Measurements from ENCODE around the gene TRAF2. TPM values are rescaled to one million over a fixed set of nuclear protein-coding genes. Genes with fewer than 3 reads are reported as not detected.

TRAF2 gene
- total RNA-seq, 4 donors from 2014 or later = 8.6 to 16.1 (median 10.5) TPM

GRCh38 chr9:136952876-136953770 is 66.8 kb downstream of the TRAF2 start:
- no peak for DNase-seq (ENCODE audit: low spot score in 2 of 2)
- H3K27me3 ChIP-seq = no peaks in the 10 kb centered on the region
- TF ChIP-seq POLR2A (IDR thresholded peaks at IDR 0.05) = no peak
- H3K36me3 ChIP-seq = no peaks in the 10 kb centered on the region
- peaks cover 23% of the 10 kb centered on the region for H3K4me1 ChIP-seq
- no peak overlapping the region for H3K4me3 ChIP-seq
- H3K9me3 ChIP-seq = no peaks in the 10 kb centered on the region
- no peak overlapping the region for H3K27ac ChIP-seq
- 93% methylated on average over 9 of the region's 44 CpGs for WGBS

- no peak for TF ChIP-seq CTCF (IDR thresholded peaks at IDR 0.05)
- TF ChIP-seq POLR2AphosphoS5 (IDR thresholded peaks at IDR 0.05) = no peak
- TF ChIP-seq POLR2A (IDR thresholded peaks at IDR 0.05) = no peak
- no peak for TF ChIP-seq EP300 (IDR thresholded peaks at IDR 0.05)
- Histone ChIP-seq H3K4me1 (peaks cover 20% of the 10 kb centered on the region), H3K27ac (no peak overlapping the region), H3K4me3 (no peak overlapping the region), H3K36me3 (no peaks in the 10 kb centered on the region), H3K9me3 (no peaks in the 10 kb centered on the region), H3K27me3 (no peaks in the 10 kb centered on the region)
- WGBS = 78% methylated on average over 5 of the region's 19 CpGs
- no peak for DNase-seq (ENCODE audit: low spot score in 2 of 2)
Measured at GRCh38 chr9:136953771-136954269, 67.5 kb downstream of the TRAF2 start.

GRCh38 chr9:136954270-136955083 is 68.2 kb downstream of the TRAF2 start:
- DNase-seq (ENCODE audit: low spot score in 2 of 2) = no peak
- no peaks in the 10 kb centered on the region for H3K27me3 ChIP-seq
- 87% methylated on average over 23 of the region's 25 CpGs for WGBS

GRCh38 chr9:136955202-136955942 is 69.1 kb downstream of the TRAF2 start:
- 97% methylated on average over 9 of the region's 14 CpGs for WGBS

More at GRCh38 chr9:136954270-136955083, 68.2 kb downstream of the TRAF2 start:
- H3K27ac ChIP-seq = no peak overlapping the region
- no peak overlapping the region for H3K4me3 ChIP-seq
- H3K36me3 ChIP-seq = no peaks in the 10 kb centered on the region
- H3K4me1 ChIP-seq = peaks cover 17% of the 10 kb centered on the region
- no peaks in the 10 kb centered on the region for H3K9me3 ChIP-seq
- no peak for TF ChIP-seq POLR2A (IDR thresholded peaks at IDR 0.05)
- TF ChIP-seq EP300 (IDR thresholded peaks at IDR 0.05) = no peak
- TF ChIP-seq CTCF (IDR thresholded peaks at IDR 0.05) = no peak
- no peak for TF ChIP-seq POLR2AphosphoS5 (IDR thresholded peaks at IDR 0.05)

More at GRCh38 chr9:136955202-136955942, 69.1 kb downstream of the TRAF2 start:
- H3K9me3 ChIP-seq = no peaks in the 10 kb centered on the region
- no peaks in the 10 kb centered on the region for H3K27me3 ChIP-seq
- no peak overlapping the region for H3K4me3 ChIP-seq
- no peak for TF ChIP-seq EP300 (IDR thresholded peaks at IDR 0.05)
- no peak for TF ChIP-seq POLR2A (IDR thresholded peaks at IDR 0.05)
- no peak for TF ChIP-seq POLR2AphosphoS5 (IDR thresholded peaks at IDR 0.05)
- no peak for TF ChIP-seq CTCF (IDR thresholded peaks at IDR 0.05)
- no peak for DNase-seq (ENCODE audit: low spot score in 2 of 2)
- H3K36me3 ChIP-seq = no peaks in the 10 kb centered on the region
- H3K27ac ChIP-seq = no peak overlapping the region
- peaks cover 14% of the 10 kb centered on the region for H3K4me1 ChIP-seq
